Ishikawa (cell line): Measurements from ENCODE around the gene TEAD1.

Experiments used
- EP300 ChIP-seq: IDR thresholded peaks from 2 replicates; pipeline ENCODE4 v1.6.1; 2012; ENCODE audit warnings: borderline replicate concordance
- TF ChIP-seq, protein P1 (sequence below): IDR thresholded peaks from 2 replicates; pipeline ENCODE4 v1.6.1; 2012; ENCODE audit warnings: low read depth, mild to moderate bottlenecking

DNA sequence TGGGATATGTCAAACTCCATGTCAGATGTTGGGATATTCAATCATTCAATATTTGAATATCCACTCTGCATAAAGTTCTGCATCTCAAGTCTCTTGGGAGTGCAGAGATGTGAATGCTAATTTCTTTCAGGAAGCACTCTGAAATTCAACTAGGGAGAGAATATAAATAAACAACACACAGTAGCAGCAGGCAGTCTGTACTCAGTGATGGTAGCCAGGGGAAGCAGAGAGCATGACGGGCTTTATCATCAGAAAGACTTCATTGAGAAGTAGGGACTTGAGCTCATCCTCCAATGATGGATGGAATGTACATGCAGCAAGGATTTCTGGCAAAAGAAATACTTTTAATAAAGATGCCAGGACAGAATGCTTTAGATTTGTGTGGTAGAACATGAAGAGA is 9.8 kb upstream of the TEAD1 start:
- TF ChIP-seq, protein P1, sequence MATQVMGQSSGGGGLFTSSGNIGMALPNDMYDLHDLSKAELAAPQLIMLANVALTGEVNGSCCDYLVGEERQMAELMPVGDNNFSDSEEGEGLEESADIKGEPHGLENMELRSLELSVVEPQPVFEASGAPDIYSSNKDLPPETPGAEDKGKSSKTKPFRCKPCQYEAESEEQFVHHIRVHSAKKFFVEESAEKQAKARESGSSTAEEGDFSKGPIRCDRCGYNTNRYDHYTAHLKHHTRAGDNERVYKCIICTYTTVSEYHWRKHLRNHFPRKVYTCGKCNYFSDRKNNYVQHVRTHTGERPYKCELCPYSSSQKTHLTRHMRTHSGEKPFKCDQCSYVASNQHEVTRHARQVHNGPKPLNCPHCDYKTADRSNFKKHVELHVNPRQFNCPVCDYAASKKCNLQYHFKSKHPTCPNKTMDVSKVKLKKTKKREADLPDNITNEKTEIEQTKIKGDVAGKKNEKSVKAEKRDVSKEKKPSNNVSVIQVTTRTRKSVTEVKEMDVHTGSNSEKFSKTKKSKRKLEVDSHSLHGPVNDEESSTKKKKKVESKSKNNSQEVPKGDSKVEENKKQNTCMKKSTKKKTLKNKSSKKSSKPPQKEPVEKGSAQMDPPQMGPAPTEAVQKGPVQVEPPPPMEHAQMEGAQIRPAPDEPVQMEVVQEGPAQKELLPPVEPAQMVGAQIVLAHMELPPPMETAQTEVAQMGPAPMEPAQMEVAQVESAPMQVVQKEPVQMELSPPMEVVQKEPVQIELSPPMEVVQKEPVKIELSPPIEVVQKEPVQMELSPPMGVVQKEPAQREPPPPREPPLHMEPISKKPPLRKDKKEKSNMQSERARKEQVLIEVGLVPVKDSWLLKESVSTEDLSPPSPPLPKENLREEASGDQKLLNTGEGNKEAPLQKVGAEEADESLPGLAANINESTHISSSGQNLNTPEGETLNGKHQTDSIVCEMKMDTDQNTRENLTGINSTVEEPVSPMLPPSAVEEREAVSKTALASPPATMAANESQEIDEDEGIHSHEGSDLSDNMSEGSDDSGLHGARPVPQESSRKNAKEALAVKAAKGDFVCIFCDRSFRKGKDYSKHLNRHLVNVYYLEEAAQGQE: no peak
- TF ChIP-seq EP300: no peak
